OCI-LY7 (cell line): Measurements from ENCODE around the gene PDE2A. TPM values are rescaled to one million over a fixed set of nuclear protein-coding genes. Genes with fewer than 3 reads are reported as not detected.

Experiments
- BruUV-seq: library from RNA; stranded (reverse); fragments of 400-500 nt; replicated peaks from 2 replicates; lab custom pipeline; 2021; lab: Mats Ljungman, UMichigan
- CTCF ChIA-PET: fragments of 300-600 bp; sonication (Branson Sonifier 250); formaldehyde crosslinking; loops from one replicate; lab custom pipeline; 2022; ENCODE audit warnings: antibody characterized with exemption; ENCODE audit not compliant: unreplicated experiment; lab: Charles Lee
- POLR2A ChIA-PET: fragments of 300-600 bp; sonication (Branson Sonifier 250); formaldehyde crosslinking; loops from one replicate; lab custom pipeline; 2022; ENCODE audit warnings: antibody characterized with exemption; lab: Charles Lee
- DNase-seq: peaks from one replicate; pipeline ENCODE4 v3.0.0-alpha.2; 2015; ENCODE audit warnings: low spot score
- H2AFZ ChIP-seq: fragments of 200-600 bp; sonication (generic), shearing (Covaris generic); 2 replicates; pipeline ENCODE4 v1.6.1; 2014; ENCODE audit warnings: mild to moderate bottlenecking, antibody characterized with exemption, low read length, moderate library complexity
- H3K27ac ChIP-seq: fragments of 200-600 bp; sonication (generic); 2 replicates; pipeline ENCODE4 v1.5.1; 2014; ENCODE audit warnings: mixed run types, low read depth, mild to moderate bottlenecking, moderate library complexity, low read length, inconsistent platforms; ENCODE audit not compliant: poor library complexity, severe bottlenecking
- H3K36me3 ChIP-seq: fragments of 200-600 bp; sonication (generic); 2 replicates; pipeline ENCODE4 v1.6.1; 2014; ENCODE audit warnings: mild to moderate bottlenecking, antibody characterized with exemption, low read length, moderate library complexity, mixed read lengths; ENCODE audit not compliant: insufficient read depth
- H3K4me1 ChIP-seq: fragments of 200-600 bp; sonication (generic); 2 replicates; pipeline ENCODE4 v1.5.1; 2014; ENCODE audit warnings: mild to moderate bottlenecking, low read length; ENCODE audit not compliant: insufficient read depth, poor library complexity, severe bottlenecking
- H3K4me2 ChIP-seq: fragments of 200-600 bp; sonication (generic); 2 replicates; pipeline ENCODE4 v1.6.1; 2014; ENCODE audit warnings: mild to moderate bottlenecking, low read length
- H3K4me3 ChIP-seq: fragments of 200-600 bp; sonication (generic); 2 replicates; pipeline ENCODE4 v1.5.1; 2014; ENCODE audit warnings: mild to moderate bottlenecking, low read depth, low read length; ENCODE audit not compliant: poor library complexity, severe bottlenecking
- H3K79me2 ChIP-seq: fragments of 200-600 bp; sonication (generic); 2 replicates; pipeline ENCODE4 v1.6.1; 2016; ENCODE audit warnings: low read depth, mild to moderate bottlenecking, low read length, moderate library complexity, mixed read lengths; ENCODE audit not compliant: insufficient read depth
- H3K9me2 ChIP-seq: fragments of 200-600 bp; sonication (generic); 2 replicates; pipeline ENCODE4 v1.6.1; 2016; ENCODE audit warnings: mild to moderate bottlenecking, low read length, mixed read lengths; ENCODE audit not compliant: insufficient read depth
- H3K9me3 ChIP-seq: fragments of 200-600 bp; sonication (generic); 2 replicates; pipeline ENCODE4 v1.6.1; 2014; ENCODE audit warnings: mild to moderate bottlenecking, mixed run types, low read length, mixed read lengths
- H4K20me1 ChIP-seq: fragments of 200-600 bp; sonication (generic); 2 replicates; pipeline ENCODE4 v1.6.1; 2014; ENCODE audit warnings: mild to moderate bottlenecking, antibody characterized with exemption, low read length, moderate library complexity, mixed read lengths; ENCODE audit not compliant: insufficient read depth
- CTCF ChIP-seq: fragments of 200-600 bp; sonication (generic); conservative IDR thresholded peaks from 2 replicates; pipeline ENCODE4 v1.5.1; 2014; ENCODE audit warnings: mild to moderate bottlenecking, antibody characterized with exemption, low read length, moderate library complexity, mixed read lengths
- EZH2phosphoT487 ChIP-seq: fragments of 200-600 bp; sonication (generic); IDR thresholded peaks from 2 replicates; pipeline ENCODE4 v1.6.1; 2018; ENCODE audit warnings: low read depth, borderline replicate concordance, mild to moderate bottlenecking, mixed run types, antibody characterized with exemption, low read length, moderate library complexity, mixed read lengths
- intact Hi-C: fragments of 100-400 bp; cut with micrococcal nuclease; formaldehyde crosslinking; loops from one replicate; pipeline ENCODE4 v1.10.0; 2022; ENCODE audit not compliant: unreplicated experiment
- total RNA-seq, 2 experiments: library from RNA; depleted of rRNA in 1 of 2; stranded (reverse); fragments of >200 nt in 1 of 2; shearing (Covaris generic) in 1 of 2; gene quantifications; 2 replicates each; pipeline ENCODE4 v1.2.3, GENCODE V29; 2014 to 2022

PDE2A gene
- total RNA-seq, 2 experiments from 2014 or later = 0.68 TPM; not detected in 1

GRCh38 chr11:72625691-72626413 is 48.4 kb downstream of the PDE2A start:
- Histone ChIP-seq H3K79me2 (no peaks in the 10 kb centered on the region), H2AFZ (no peak overlapping the region), H3K4me3 (no peak overlapping the region), H4K20me1 (no peaks in the 10 kb centered on the region), H3K9me3 (no peaks in the 10 kb centered on the region), H3K9me2 (no peaks in the 10 kb centered on the region), H3K27ac (no peak overlapping the region), H3K4me2 (no peak overlapping the region), H3K4me1 (no peaks in the 10 kb centered on the region), H3K36me3 (no peaks in the 10 kb centered on the region)
- no peak for DNase-seq
- TF ChIP-seq EZH2phosphoT487 = no peak
- no peak for TF ChIP-seq CTCF
- ChIA-PET CTCF (interaction anchor here (0.9 kb wide), 1 partner anchor 42 kb away, joined by 4 read pairs; no protein-coding TSS in a partner anchor), POLR2A (interaction anchor here (0.6 kb wide), 1 partner anchor 119 kb away, joined by 5 read pairs; no protein-coding TSS in a partner anchor)
- intact Hi-C loops = no loop called here
- BruUV-seq = no TSS peak

GRCh38 chr11:72624496-72625201 is 49.6 kb downstream of the PDE2A start:
- Histone ChIP-seq H3K4me1 (no peaks in the 10 kb centered on the region), H3K79me2 (no peaks in the 10 kb centered on the region)
- BruUV-seq = no TSS peak

More at GRCh38 chr11:72624496-72625201, 49.6 kb downstream of the PDE2A start:
- H3K27ac ChIP-seq = no peak overlapping the region
- TF ChIP-seq CTCF (no peak), EZH2phosphoT487 (no peak)
- no peaks in the 10 kb centered on the region for H3K36me3 ChIP-seq
- H3K4me3 ChIP-seq = no peak overlapping the region
- H3K9me2 ChIP-seq = no peaks in the 10 kb centered on the region
- ChIA-PET CTCF (no interaction called here), POLR2A (no interaction called here)
- intact Hi-C loops = no loop called here
- no peaks in the 10 kb centered on the region for H4K20me1 ChIP-seq
- DNase-seq = no peak
- no peak overlapping the region for H2AFZ ChIP-seq
- no peaks in the 10 kb centered on the region for H3K9me3 ChIP-seq
- no peak overlapping the region for H3K4me2 ChIP-seq
